Lower leg skin (tissue), 3 donors: ENCODE measurements around the gene ABCG2.

Source experiments
- POLR2A ChIP-seq, 2 donors: fragments of 450-650 bp; IDR thresholded peaks; one replicate each; pipeline ENCODE4 v1.6.1; 2016 to 2017; ENCODE audit warnings: antibody characterized with exemption in 2 of 2, mild to moderate bottlenecking in 1 of 2, moderate library complexity in 1 of 2
- TF ChIP-seq, protein P1 (sequence below), 3 donors: fragments of 450-650 bp; IDR thresholded peaks; one replicate each; pipeline ENCODE4 v1.5.1; 2016; ENCODE audit warnings: antibody characterized with exemption in 3 of 3, mild to moderate bottlenecking in 3 of 3, moderate library complexity in 2 of 3

- no peak for TF ChIP-seq POLR2A (IDR thresholded peaks at IDR 0.05)
- TF ChIP-seq, protein P1, sequence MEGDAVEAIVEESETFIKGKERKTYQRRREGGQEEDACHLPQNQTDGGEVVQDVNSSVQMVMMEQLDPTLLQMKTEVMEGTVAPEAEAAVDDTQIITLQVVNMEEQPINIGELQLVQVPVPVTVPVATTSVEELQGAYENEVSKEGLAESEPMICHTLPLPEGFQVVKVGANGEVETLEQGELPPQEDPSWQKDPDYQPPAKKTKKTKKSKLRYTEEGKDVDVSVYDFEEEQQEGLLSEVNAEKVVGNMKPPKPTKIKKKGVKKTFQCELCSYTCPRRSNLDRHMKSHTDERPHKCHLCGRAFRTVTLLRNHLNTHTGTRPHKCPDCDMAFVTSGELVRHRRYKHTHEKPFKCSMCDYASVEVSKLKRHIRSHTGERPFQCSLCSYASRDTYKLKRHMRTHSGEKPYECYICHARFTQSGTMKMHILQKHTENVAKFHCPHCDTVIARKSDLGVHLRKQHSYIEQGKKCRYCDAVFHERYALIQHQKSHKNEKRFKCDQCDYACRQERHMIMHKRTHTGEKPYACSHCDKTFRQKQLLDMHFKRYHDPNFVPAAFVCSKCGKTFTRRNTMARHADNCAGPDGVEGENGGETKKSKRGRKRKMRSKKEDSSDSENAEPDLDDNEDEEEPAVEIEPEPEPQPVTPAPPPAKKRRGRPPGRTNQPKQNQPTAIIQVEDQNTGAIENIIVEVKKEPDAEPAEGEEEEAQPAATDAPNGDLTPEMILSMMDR (IDR thresholded peaks at IDR 0.05): no peak
Observed at GRCh38 chr4:88134536-88135355, 23.7 kb downstream of the ABCG2 start.
